T-helper 17 cell (primary cell): ENCODE measurements around the gene TP53TG3. TPM values are rescaled to one million over a fixed set of nuclear protein-coding genes. Genes with fewer than 3 reads are reported as not detected.
"Not testable (repeated sequence)": the region's sequence is repeated elsewhere in the genome, so short reads cannot be mapped to it uniquely, and the experiment has no call there.

Experiments used
- ATAC-seq: fragments of 150-1000 bp; cut with Tn5 transposase; 2 replicates; pipeline ENCODE4 v1.10.0; 2021; ENCODE audit warnings: mild to moderate bottlenecking, moderate library complexity
- DNase-seq, 3 donors: peaks; one replicate each; pipeline versions ENCODE4 v3.0.0 to v3.0.0-alpha.2; 2020 to 2021
- H3K9me3 ChIP-seq: one replicate; pipeline ENCODE4 v1.7.0; 2013; ENCODE audit warnings: low read length, mild to moderate bottlenecking; ENCODE audit not compliant: control insufficient read depth, poor library complexity, severe bottlenecking
- H3K27ac Mint-ChIP-seq: one replicate; pipeline ENCODE4 v1.8.0; 2022; ENCODE audit warnings: mild to moderate bottlenecking, moderate library complexity, mixed read lengths
- H3K27me3 Mint-ChIP-seq: one replicate; pipeline ENCODE4 v1.8.0; 2022; ENCODE audit warnings: mixed read lengths
- H3K36me3 Mint-ChIP-seq: one replicate; pipeline ENCODE4 v1.8.0; 2022; ENCODE audit warnings: low read depth, mixed read lengths
- H3K4me1 Mint-ChIP-seq: one replicate; pipeline ENCODE4 v1.8.0; 2022; ENCODE audit warnings: mild to moderate bottlenecking, mixed read lengths
- H3K4me3 Mint-ChIP-seq: one replicate; pipeline ENCODE4 v1.8.0; 2022; ENCODE audit warnings: mild to moderate bottlenecking, moderate library complexity, mixed read lengths
- total RNA-seq, 4 donors: library from RNA in 2 of 4; stranded (reverse) in 2 of 4; gene quantifications; one replicate each; pipeline ENCODE4 v1.2.3 and lab custom pipeline; 2022 to 2026

TP53TG3 gene
- total RNA-seq (not detected), total RNA-seq (lab: John Stamatoyannopoulos, UW) (0 reads per million in 2 donors)

GRCh38 chr16:32676065-32676464, at the start of gene TP53TG3:
TP53TG3 (minus strand) TSS chr16:32676165; CDS start chr16:32676097, 68 bp downstream.
- ATAC-seq, H3K4me3 Mint-ChIP-seq, DNase-seq, H3K9me3 ChIP-seq, H3K27me3 Mint-ChIP-seq, H3K27ac Mint-ChIP-seq, H3K36me3 Mint-ChIP-seq, H3K4me1 Mint-ChIP-seq: not testable (repeated sequence)

DNA sequence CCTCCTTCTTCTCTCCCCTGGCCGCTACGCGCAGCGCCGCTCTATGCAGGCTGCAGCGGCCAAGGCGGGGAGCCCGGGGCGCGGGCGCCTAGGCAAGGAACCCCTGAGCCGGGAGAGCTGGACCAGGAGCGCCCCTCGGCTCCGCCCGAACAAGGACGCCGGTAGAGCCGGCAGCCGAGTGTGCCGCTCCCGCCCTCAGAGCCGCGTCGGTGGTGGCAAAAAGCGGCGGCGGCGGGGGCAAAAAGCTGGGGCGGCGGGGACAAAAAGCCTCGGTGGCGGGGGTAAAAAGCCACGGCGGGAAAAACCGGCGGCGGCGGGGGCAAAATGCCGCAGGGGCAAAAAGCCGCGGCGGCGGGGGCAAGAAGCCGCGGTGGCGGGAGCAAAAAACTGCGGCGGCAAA, 25.1 kb downstream of the TP53TG3 start:
- H3K4me1 Mint-ChIP-seq = not testable (repeated sequence)

GRCh38 chr16:32647562-32647961, 28.4 kb downstream of the TP53TG3 start:
- not testable (repeated sequence) for H3K27me3 Mint-ChIP-seq, H3K4me3 Mint-ChIP-seq, H3K4me1 Mint-ChIP-seq, H3K36me3 Mint-ChIP-seq, ATAC-seq, H3K27ac Mint-ChIP-seq, DNase-seq, H3K9me3 ChIP-seq

More for the DNA sequence above, 25.1 kb downstream of the TP53TG3 start:
- H3K27me3 Mint-ChIP-seq, DNase-seq, H3K36me3 Mint-ChIP-seq, H3K27ac Mint-ChIP-seq, H3K4me3 Mint-ChIP-seq, ATAC-seq, H3K9me3 ChIP-seq: not testable (repeated sequence)

DNA sequence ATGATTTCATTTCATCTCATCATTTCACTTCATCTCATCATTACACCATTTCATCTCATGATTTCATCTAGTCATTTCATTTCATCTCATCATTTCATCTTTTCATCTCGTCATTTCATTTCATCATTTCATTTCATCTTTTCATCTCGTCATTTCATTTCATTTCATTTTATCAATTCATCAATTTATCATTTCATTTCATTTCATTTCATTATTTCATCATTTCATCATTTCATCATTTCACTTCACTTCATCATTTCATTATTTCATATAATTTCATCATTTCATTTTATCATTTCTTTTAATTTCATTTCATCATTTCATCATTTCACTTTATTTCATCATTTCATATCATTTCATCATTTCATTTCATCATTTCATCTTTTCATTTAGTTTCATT, 29.2 kb downstream of the TP53TG3 start:
- not testable (repeated sequence) for H3K27me3 Mint-ChIP-seq, H3K9me3 ChIP-seq, H3K4me1 Mint-ChIP-seq, H3K36me3 Mint-ChIP-seq, H3K4me3 Mint-ChIP-seq, ATAC-seq, H3K27ac Mint-ChIP-seq, DNase-seq

DNA sequence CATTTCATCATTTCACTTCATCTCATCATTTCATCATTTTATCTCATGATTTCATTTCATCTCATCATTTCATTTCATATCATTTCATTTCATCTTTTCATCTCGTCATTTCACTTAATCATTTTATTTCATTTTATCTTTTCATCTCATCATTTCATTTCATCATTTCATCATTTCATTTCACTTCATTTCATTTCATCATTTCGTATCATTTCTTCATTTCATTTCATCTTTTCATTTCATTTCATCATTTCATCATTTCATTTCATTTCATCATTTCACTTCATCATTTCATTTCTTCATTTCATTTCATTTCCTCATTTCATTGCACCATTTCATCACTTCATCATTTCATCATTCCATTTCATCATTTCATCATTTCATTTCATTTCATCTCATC, 29.8 kb downstream of the TP53TG3 start:
- not testable (repeated sequence) for H3K27me3 Mint-ChIP-seq, H3K4me1 Mint-ChIP-seq, ATAC-seq, H3K27ac Mint-ChIP-seq, H3K36me3 Mint-ChIP-seq, H3K4me3 Mint-ChIP-seq, H3K9me3 ChIP-seq, DNase-seq

DNA sequence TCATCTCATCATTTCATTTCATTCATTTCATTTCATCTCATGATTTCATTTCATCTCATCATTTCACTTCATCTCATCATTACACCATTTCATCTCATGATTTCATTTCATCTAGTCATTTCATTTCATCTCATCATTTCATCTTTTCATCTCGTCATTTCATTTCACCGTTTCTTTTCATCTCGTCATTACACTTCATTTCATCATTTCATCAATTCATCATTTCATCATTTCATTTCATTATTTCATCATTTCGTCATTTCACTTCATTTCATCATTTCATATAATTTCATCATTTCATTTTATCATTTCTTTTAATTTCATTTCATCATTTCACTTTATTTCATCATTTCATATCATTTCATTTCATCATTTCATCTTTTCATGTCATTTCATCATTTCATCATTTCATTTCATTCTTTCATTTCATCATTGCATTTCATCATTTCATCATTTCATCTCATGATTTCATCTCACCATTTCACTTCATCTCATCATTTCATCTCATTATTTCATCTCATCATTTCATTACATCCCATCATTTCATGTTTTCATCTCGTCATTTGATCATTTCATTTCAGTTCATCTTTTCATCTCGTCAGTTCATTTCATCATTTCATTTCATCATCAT, 30.6 kb downstream of the TP53TG3 start:
- not testable (repeated sequence) for H3K27ac Mint-ChIP-seq, DNase-seq, H3K27me3 Mint-ChIP-seq, H3K9me3 ChIP-seq, H3K4me1 Mint-ChIP-seq, H3K36me3 Mint-ChIP-seq, ATAC-seq, H3K4me3 Mint-ChIP-seq

DNA sequence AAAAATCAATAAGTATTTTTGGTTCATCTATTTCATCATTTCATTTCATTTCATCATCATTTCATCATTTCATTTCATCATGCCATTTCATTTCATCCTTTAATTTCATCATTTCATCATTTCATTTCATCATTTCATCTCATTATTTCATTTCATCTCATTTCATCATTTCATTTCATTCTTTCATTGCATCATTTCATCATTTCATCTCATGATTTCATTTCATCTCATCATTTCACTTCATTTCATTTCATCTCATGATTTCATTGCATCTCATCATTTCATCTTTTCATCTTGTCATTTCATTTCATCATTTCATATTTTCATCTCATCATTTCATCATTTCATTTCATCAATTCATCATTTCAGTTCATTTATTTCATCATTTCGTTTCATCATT, 31.2 kb downstream of the TP53TG3 start:
- H3K27ac Mint-ChIP-seq, DNase-seq, ATAC-seq, H3K4me3 Mint-ChIP-seq, H3K27me3 Mint-ChIP-seq, H3K36me3 Mint-ChIP-seq, H3K9me3 ChIP-seq, H3K4me1 Mint-ChIP-seq: not testable (repeated sequence)

DNA sequence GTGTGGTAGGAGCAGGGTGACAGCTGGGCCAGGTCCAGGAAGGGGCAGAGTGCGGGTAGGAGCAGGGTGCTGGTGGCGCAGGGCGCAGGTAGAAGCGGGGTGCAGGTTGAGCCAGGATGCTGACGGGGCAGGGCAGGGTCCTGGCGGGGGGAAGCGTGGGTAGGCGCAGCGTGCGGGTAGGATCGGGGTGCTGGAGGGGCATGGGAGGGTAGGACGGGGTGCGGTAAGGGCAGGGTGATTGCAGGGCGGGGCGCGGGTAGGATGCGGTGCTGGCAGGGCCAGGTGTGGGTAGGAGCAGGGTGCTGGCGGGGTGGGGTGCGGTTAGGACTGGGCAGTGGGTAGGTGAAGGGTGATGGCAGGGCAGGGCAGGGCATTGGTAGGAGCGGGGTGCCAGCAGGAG, 38.4 kb downstream of the TP53TG3 start:
- H3K27ac Mint-ChIP-seq, H3K9me3 ChIP-seq, ATAC-seq, H3K27me3 Mint-ChIP-seq, H3K4me1 Mint-ChIP-seq, H3K4me3 Mint-ChIP-seq, H3K36me3 Mint-ChIP-seq, DNase-seq: not testable (repeated sequence)

DNA sequence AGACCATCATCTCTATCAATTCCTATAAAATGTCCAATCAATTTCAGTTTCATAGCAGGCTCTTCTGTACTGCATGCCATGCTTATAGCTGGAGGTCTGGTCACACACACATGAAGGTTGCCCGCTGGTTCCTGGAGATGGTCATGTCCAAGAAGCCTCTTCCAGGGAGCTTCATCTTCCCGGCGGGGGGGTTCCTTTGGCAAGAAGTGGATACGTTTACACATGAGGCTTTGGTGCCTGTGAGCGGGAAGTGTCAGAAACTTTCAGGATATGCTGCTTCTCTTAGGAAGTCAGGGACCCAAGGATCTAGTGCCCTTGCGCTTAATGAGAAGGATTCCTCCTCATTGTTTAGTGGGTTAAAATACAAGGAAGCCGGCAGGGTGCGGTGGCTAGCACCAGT, 43.9 kb downstream of the TP53TG3 start:
- not testable (repeated sequence) for DNase-seq, H3K4me3 Mint-ChIP-seq, H3K9me3 ChIP-seq, H3K4me1 Mint-ChIP-seq, H3K36me3 Mint-ChIP-seq, H3K27me3 Mint-ChIP-seq, ATAC-seq, H3K27ac Mint-ChIP-seq
